Vagina (tissue), 2 donors: ENCODE measurements around the gene HOXA1. TPM values are rescaled to one million over a fixed set of nuclear protein-coding genes. Genes with fewer than 3 reads are reported as not detected.
A peak's percentile ranks its signal among the peaks of the same experiment; 100 is the strongest.

Experiments used
- DNase-seq, 2 donors: peaks; one replicate each; pipeline ENCODE4 v3.0.0-alpha.2; 2017; ENCODE audit errors: extremely low spot score in 2 of 2
- H3K27ac ChIP-seq: fragments of 200-600 bp; sonication (generic); one replicate; pipeline ENCODE4 v1.5.1; 2019
- H3K27me3 ChIP-seq: fragments of 200-600 bp; sonication (generic); one replicate; pipeline ENCODE4 v1.5.1; 2019
- H3K36me3 ChIP-seq, 2 donors: fragments of 200-600 bp; sonication (generic); one replicate each; pipeline ENCODE4 v1.5.1; 2017 to 2019
- H3K4me1 ChIP-seq: fragments of 200-600 bp; sonication (generic); one replicate; pipeline ENCODE4 v1.5.1; 2019
- H3K4me3 ChIP-seq, 2 donors: fragments of 200-600 bp; sonication (generic); 1 replicate in 1 of 2; 2 replicates in 1 of 2; pipeline ENCODE4 v1.5.1; 2016 to 2019
- H3K9me3 ChIP-seq: fragments of 200-600 bp; sonication (generic); one replicate; pipeline ENCODE4 v1.5.1; 2019
- CTCF ChIP-seq, 3 experiments: fragments of 450-650 bp in 2 of 3; fragments of 200-600 bp in 1 of 3; sonication (generic) in 1 of 3; IDR thresholded peaks; one replicate each; pipeline ENCODE4 v1.5.1; 2017 to 2019; ENCODE audit warnings: antibody characterized with exemption in 3 of 3, mild to moderate bottlenecking in 2 of 3, moderate library complexity in 2 of 3
- POLR2A ChIP-seq, 2 donors: fragments of 450-650 bp; IDR thresholded peaks; one replicate each; pipeline ENCODE4 v1.6.1; 2017; ENCODE audit warnings: antibody characterized with exemption in 2 of 2, mild to moderate bottlenecking in 2 of 2, moderate library complexity in 2 of 2
- POLR2AphosphoS5 ChIP-seq, 2 donors: sonication (generic); formaldehyde crosslinking; IDR thresholded peaks; one replicate each; pipeline ENCODE4 v1.9.0; 2017; ENCODE audit warnings: antibody characterized with exemption in 2 of 2, mild to moderate bottlenecking in 2 of 2, low read depth in 1 of 2; ENCODE audit not compliant: insufficient read depth in 1 of 2
- intact Hi-C: fragments of 100-400 bp; cut with DNase I; formaldehyde crosslinking; loops from one replicate; pipeline ENCODE4 v1.15.1; 2023
- total RNA-seq: library from RNA; depleted of rRNA; stranded (reverse); fragments of >200 nt; gene quantifications from one replicate; pipeline ENCODE4 v1.2.3, GENCODE V29; 2016

HOXA1 gene
- total RNA-seq, 1 donor from 2014 or later: 0.74 TPM

GRCh38 chr7:27092819-27093110, 3.0 kb downstream of the HOXA1 start:
- H3K9me3 ChIP-seq: no peaks in the 10 kb centered on the region
- peaks cover 23% of the 10 kb centered on the region for H3K4me1 ChIP-seq
- no peak for DNase-seq
- TF ChIP-seq POLR2A (IDR thresholded peaks at IDR 0.05): no peak
- no peak for TF ChIP-seq CTCF (IDR thresholded peaks at IDR 0.05)
- TF ChIP-seq POLR2AphosphoS5 (IDR thresholded peaks at IDR 0.05; ENCODE audit: insufficient read depth in 1 of 2, low read depth in 1 of 2): no peak
- H3K27ac ChIP-seq: no peak overlapping the region
- peaks cover 8% of the 10 kb centered on the region for H3K27me3 ChIP-seq
- H3K4me3 ChIP-seq: no peak overlapping the region
- intact Hi-C loops: no loop called here
- no peaks in the 10 kb centered on the region for H3K36me3 ChIP-seq

DNA sequence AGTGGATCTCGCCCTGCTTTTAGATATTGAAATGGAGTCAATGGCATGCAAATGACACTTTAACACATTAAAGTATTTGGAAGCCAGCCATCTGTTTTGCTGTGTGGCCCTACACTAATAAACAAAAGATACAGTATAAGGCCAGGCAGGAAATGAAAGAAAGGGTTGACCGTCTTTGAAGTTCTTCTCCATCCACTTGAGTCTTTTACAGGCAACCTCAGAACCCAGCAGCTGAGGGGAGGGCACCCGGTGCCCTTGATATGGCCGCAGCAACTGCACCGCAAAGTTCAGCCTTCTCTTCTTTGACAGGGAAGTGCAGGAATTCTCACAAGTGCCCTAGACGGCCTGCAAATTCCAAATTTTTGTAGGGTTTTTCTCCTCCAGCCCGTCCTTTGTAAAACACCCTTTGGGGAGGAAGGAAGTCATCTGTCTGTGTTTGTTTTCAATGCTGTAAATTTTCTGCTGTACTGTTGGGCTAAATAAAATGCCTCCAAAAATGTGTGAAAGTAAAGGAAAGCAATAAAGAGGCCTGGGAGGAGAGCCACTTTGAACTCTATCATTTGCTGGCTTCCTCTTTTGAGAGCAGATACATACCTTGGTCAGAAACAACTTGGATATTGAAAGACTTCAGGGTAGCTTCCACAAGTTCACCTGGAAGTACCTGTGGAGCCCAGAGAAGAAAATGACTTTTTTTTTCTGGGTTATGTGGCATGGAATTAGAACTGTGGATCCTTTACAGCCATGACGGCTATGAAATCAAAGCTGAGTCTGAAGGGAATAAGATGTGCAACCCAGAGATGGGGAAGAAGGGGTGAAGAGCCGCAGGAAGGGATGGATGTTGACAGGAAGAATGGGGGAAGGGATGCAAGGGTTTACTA, 3.6 kb downstream of the HOXA1 start:
- H3K9me3 ChIP-seq: no peaks in the 10 kb centered on the region
- intact Hi-C loops: no loop called here
- no peak overlapping the region for H3K27ac ChIP-seq
- peaks cover 17% of the 10 kb centered on the region for H3K4me1 ChIP-seq
- H3K27me3 ChIP-seq: peaks cover 10% of the 10 kb centered on the region
- H3K4me3 ChIP-seq: no peak overlapping the region
- TF ChIP-seq POLR2A (IDR thresholded peaks at IDR 0.05): no peak
- no peak for TF ChIP-seq CTCF (IDR thresholded peaks at IDR 0.05)
- TF ChIP-seq POLR2AphosphoS5 (IDR thresholded peaks at IDR 0.05; ENCODE audit: insufficient read depth in 1 of 2, low read depth in 1 of 2): no peak
- no peaks in the 10 kb centered on the region for H3K36me3 ChIP-seq
- DNase-seq: no peak

GRCh38 chr7:27091105-27091504, 4.7 kb downstream of the HOXA1 start:
- Histone ChIP-seq H3K4me1 (peaks cover 7% of the 10 kb centered on the region), H3K27me3 (peaks cover 10% of the 10 kb centered on the region), H3K36me3 (no peaks in the 10 kb centered on the region), H3K27ac (no peak overlapping the region), H3K4me3 (no peak overlapping the region), H3K9me3 (no peaks in the 10 kb centered on the region)
- intact Hi-C loops: no loop called here
- TF ChIP-seq POLR2A (IDR thresholded peaks at IDR 0.05) (no peak), CTCF (IDR thresholded peaks at IDR 0.05) (no peak), POLR2AphosphoS5 (IDR thresholded peaks at IDR 0.05; ENCODE audit: insufficient read depth in 1 of 2, low read depth in 1 of 2) (no peak)
- no peak for DNase-seq

DNA sequence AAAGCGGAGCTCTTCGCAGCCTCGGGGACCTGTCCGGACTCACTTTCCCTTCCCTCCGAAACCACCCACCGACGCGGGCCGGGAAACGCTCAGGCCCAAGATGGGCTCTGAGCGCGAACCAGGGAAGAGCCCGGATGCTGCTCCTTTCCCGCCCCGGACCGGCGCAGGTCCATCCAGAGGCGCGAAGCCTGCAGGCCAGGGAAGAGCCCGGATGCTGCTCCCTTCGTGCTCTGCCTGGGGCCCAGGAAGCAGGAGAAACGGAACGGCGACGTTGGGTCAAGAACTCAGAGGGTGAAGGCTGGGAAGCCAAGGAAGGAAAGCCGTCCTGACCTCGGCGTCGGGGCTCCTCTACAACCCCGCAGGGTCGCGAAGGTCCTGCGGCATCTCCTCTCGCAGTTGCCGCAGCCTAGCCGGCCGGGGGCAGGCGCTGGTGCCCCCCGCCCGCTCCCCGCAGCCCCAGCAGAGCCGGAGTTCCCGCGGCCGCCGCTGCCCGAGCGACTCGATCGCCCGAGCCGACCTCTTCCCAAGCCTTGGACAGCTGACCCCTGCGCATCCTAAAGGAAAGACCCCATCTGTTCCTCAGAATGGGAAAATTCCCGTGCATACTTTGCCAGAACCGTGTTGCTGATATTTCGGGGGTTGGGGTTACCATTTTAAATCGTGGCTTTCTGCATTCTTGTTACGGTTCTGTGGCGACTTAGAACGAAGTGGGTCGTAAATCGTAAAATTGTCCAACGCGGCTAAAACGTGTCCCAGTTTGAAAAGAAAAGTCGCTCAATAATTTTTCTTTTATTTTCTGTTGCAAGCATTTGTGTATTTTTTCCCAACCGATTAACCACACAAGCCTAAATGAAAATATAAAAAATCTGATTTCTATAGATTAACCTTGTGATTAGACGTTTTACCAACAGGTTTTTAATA, 7.5 kb downstream of the HOXA1 start:
- Histone ChIP-seq H3K27ac (no peak overlapping the region), H3K4me3 (peak overlapping the region in 1 of 2 donors; percentile 16), H3K27me3 (peaks cover 10% of the 10 kb centered on the region), H3K9me3 (no peaks in the 10 kb centered on the region), H3K36me3 (no peaks in the 10 kb centered on the region), H3K4me1 (no peaks in the 10 kb centered on the region)
- intact Hi-C loops: no loop called here
- no peak for DNase-seq
- TF ChIP-seq POLR2A (IDR thresholded peaks at IDR 0.05): no peak
- TF ChIP-seq POLR2AphosphoS5 (IDR thresholded peaks at IDR 0.05; ENCODE audit: insufficient read depth in 1 of 2, low read depth in 1 of 2): no peak
- no peak for TF ChIP-seq CTCF (IDR thresholded peaks at IDR 0.05)
